NCI-H460 (cell line): ENCODE data around the gene ATP4B. TPM values are rescaled to one million over a fixed set of nuclear protein-coding genes. Genes with fewer than 3 reads are reported as not detected.

Experiments used
- DNase-seq: peaks from one replicate; pipeline ENCODE4 v3.0.0-alpha.2; 2016; ENCODE audit warnings: low read depth; ENCODE audit errors: extremely low read depth
- polyA plus RNA-seq: library from polyadenylated mRNA; depleted of rRNA; stranded (reverse); fragments of >200 nt; gene quantifications from 2 replicates; pipeline ENCODE4 v1.2.3, GENCODE V29; 2014; cell fraction: nucleus; rRNA removed
- total RNA-seq: library from RNA; depleted of rRNA; stranded (reverse); fragments of >200 nt; shearing (Covaris generic); gene quantifications from 2 replicates; pipeline ENCODE4 v1.2.3, GENCODE V29; 2014; rRNA removed

ATP4B gene
- total RNA-seq = not detected in 2 replicates
- polyA plus RNA-seq = not detected in 2 replicates

GRCh38 chr13:113657851-113658741 lies at the start of gene ATP4B:
ATP4B (minus strand) TSS chr13:113658198; CDS start chr13:113658144, 54 bp downstream.
- no peak for DNase-seq

- no peak for DNase-seq
These were observed 14.1 kb upstream of the ATP4B start for GRCh38 chr13:113672002-113672651.

GRCh38 chr13:113671066-113672001 lies 13.3 kb upstream of the ATP4B start:
- DNase-seq = no peak

GRCh38 chr13:113670541-113670940 lies 12.5 kb upstream of the ATP4B start:
- no peak for DNase-seq

- DNase-seq = no peak
These were observed 11.8 kb upstream of the ATP4B start for GRCh38 chr13:113669755-113670341.

GRCh38 chr13:113669231-113669754 lies 11.3 kb upstream of the ATP4B start:
- no peak for DNase-seq

- no peak for DNase-seq
These were observed 10.5 kb upstream of the ATP4B start for GRCh38 chr13:113668491-113668971.

GRCh38 chr13:113667771-113668490 lies 9.9 kb upstream of the ATP4B start:
- DNase-seq = no peak

- no peak for DNase-seq
These were observed 9.1 kb upstream of the ATP4B start, which contains the start of gene GRK1 for GRCh38 chr13:113666951-113667701. GRK1 (plus strand) TSS chr13:113667219; CDS start chr13:113667387, 168 bp downstream.

- DNase-seq = no peak
These were observed 8.3 kb upstream of the ATP4B start for GRCh38 chr13:113666329-113666670.

GRCh38 chr13:113665597-113666328 lies 7.8 kb upstream of the ATP4B start:
- DNase-seq = no peak

- no peak for DNase-seq
These were observed 7.0 kb upstream of the ATP4B start for GRCh38 chr13:113664751-113665596.

GRCh38 chr13:113663934-113664333 lies 5.9 kb upstream of the ATP4B start:
- no peak for DNase-seq

GRCh38 chr13:113661509-113661908 lies 3.5 kb upstream of the ATP4B start:
- DNase-seq = no peak

GRCh38 chr13:113660066-113660465 lies 2.1 kb upstream of the ATP4B start:
- no peak for DNase-seq

GRCh38 chr13:113659337-113659736 lies 1.3 kb upstream of the ATP4B start:
- no peak for DNase-seq

- DNase-seq = no peak
These were observed 838 bp upstream of the ATP4B start for GRCh38 chr13:113658836-113659235.
